ENCODE data around the gene REG4.

- TF ChIP-seq CTCF (IDR thresholded peaks at IDR 0.05; ENCODE audit: low read depth, low read length, poor library complexity, severe bottlenecking), result no peak
- TF ChIP-seq EZH2phosphoT487 (IDR thresholded peaks at IDR 0.05; ENCODE audit: borderline replicate concordance, low read length), result no peak
Measured at GRCh38 chr1:119797606-119798005, 13.7 kb downstream of the REG4 start.
